K562 (cell line): ENCODE data around the gene SAFB. TPM values are rescaled to one million over a fixed set of nuclear protein-coding genes. Genes with fewer than 3 reads are reported as not detected.
A peak's percentile ranks its signal among the peaks of the same experiment; 100 is the strongest.

Experiments
- ATAC-seq: fragments of 200-7000 bp; cut with Tn5 transposase; 3 replicates; pipeline ENCODE4 v1.9.1; 2020; ENCODE audit warnings: moderate library complexity
- BruUV-seq: library from RNA; stranded (reverse); fragments of 400-500 nt; replicated peaks from 2 replicates; lab custom pipeline; 2021; lab: Mats Ljungman, UMichigan
- CTCF ChIA-PET: fragments of 300-600 bp; formaldehyde crosslinking; extraction: SDS; loops from one replicate; lab custom pipeline; 2021; ENCODE audit warnings: low intra/inter-chr PET ratio; lab: Yijun Ruan, JAX
- POLR2A ChIA-PET: fragments of 300-600, 350-650 bp; sonication (Branson Sonifier 250); formaldehyde crosslinking; extraction: SDS; loops from one replicate; lab custom pipeline; 2021; ENCODE audit warnings: antibody characterized with exemption, inconsistent platforms; lab: Yijun Ruan, JAX
- DNase-seq, 4 experiments: peaks; one replicate each; pipeline versions ENCODE4 v3.0.0 to v3.0.0-alpha.2; 2011 to 2018; ENCODE audit warnings: low spot score in 3 of 4, mixed read lengths in 3 of 4; ENCODE audit errors: extremely low read depth in 1 of 4
- FAIRE-seq: peaks from 2 replicates; lab custom pipeline; 2011; peaks lifted over from hg19 to GRCh38; lab: Jason Lieb, UNC
- H2AFZ ChIP-seq: 2 replicates; pipeline ENCODE4 v1.6.0; 2011; ENCODE audit warnings: low read depth, low read length, control low read depth, inconsistent platforms
- H3K27ac ChIP-seq: fragments of 200-600 bp; 3 replicates; pipeline ENCODE4 v1.8.0; 2011; ENCODE audit warnings: low read depth, mild to moderate bottlenecking, control low read depth, inconsistent platforms, low read length, moderate library complexity, mixed read lengths; ENCODE audit errors: extremely low read depth
- H3K27me3 ChIP-seq, 2 experiments: fragments of 300-600 bp in 1 of 2; 2 replicates in 1 of 2; 3 replicates in 1 of 2; pipeline versions ENCODE4 v1.6.0 to v1.8.0; 2011; ENCODE audit warnings: inconsistent platforms in 2 of 2, low read length in 2 of 2, mild to moderate bottlenecking in 1 of 2, mixed read lengths in 1 of 2, moderate library complexity in 1 of 2; ENCODE audit not compliant: control insufficient read depth in 2 of 2, insufficient read depth in 2 of 2
- H3K36me3 ChIP-seq: fragments of 300-600 bp; 3 replicates; pipeline ENCODE4 v1.8.0; 2011; ENCODE audit warnings: mild to moderate bottlenecking, low read length, inconsistent platforms; ENCODE audit not compliant: control insufficient read depth, insufficient read depth
- H3K4me1 ChIP-seq, 2 experiments: fragments of 200-600 bp in 1 of 2; replicated peaks in 1 of 2; 2 replicates in 1 of 2; 3 replicates in 1 of 2; pipeline versions ENCODE4 v1.5.1 to v1.8.0; 2011; ENCODE audit warnings: inconsistent platforms in 2 of 2, low read length in 2 of 2, mild to moderate bottlenecking in 1 of 2, mixed read lengths in 1 of 2, moderate library complexity in 1 of 2; ENCODE audit not compliant: control insufficient read depth in 2 of 2, insufficient read depth in 2 of 2
- H3K4me2 ChIP-seq: 2 replicates; pipeline ENCODE4 v1.6.1; 2011; ENCODE audit warnings: low read length, control low read depth, inconsistent platforms, mixed read lengths; ENCODE audit not compliant: insufficient read depth
- H3K4me3 ChIP-seq: fragments of 200-600 bp; sonication (generic), shearing (Covaris generic); 2 replicates; pipeline ENCODE4 v1.5.1; 2016; ENCODE audit warnings: control low read depth, inconsistent platforms
- H3K79me2 ChIP-seq: fragments of 200-600 bp; 3 replicates; pipeline ENCODE4 v1.8.0; 2011; ENCODE audit warnings: low read length, inconsistent platforms; ENCODE audit not compliant: control insufficient read depth, insufficient read depth
- H3K9ac ChIP-seq, 2 experiments: 2 replicates each; pipeline versions ENCODE4 v1.6.0 to v1.6.1; 2011; ENCODE audit warnings: low read depth in 2 of 2, low read length in 2 of 2, control low read depth in 1 of 2, inconsistent platforms in 1 of 2, mild to moderate bottlenecking in 1 of 2, mixed read lengths in 1 of 2; ENCODE audit not compliant: insufficient read depth in 1 of 2
- H3K9me1 ChIP-seq: one replicate; pipeline ENCODE4 v1.6.0; 2011; ENCODE audit warnings: inconsistent platforms, mild to moderate bottlenecking, low read length, moderate library complexity; ENCODE audit not compliant: control insufficient read depth, insufficient read depth
- H3K9me3 ChIP-seq: replicated peaks from 2 replicates; pipeline ENCODE4 v1.5.1; 2011; ENCODE audit warnings: low read depth, low read length, inconsistent platforms; ENCODE audit not compliant: control insufficient read depth, insufficient read depth
- H4K20me1 ChIP-seq: replicated peaks from 2 replicates; pipeline ENCODE4 v1.6.1; 2011; ENCODE audit warnings: low read length, inconsistent platforms, mixed read lengths; ENCODE audit not compliant: control insufficient read depth, insufficient read depth
- CEBPB ChIP-seq: fragments of 450-650 bp; IDR thresholded peaks from 2 replicates; pipeline ENCODE4 v1.6.1; 2016; ENCODE audit warnings: missing genetic modification characterization, missing compliant biosample characterization
- FOXO4 ChIP-seq: fragments of 450-650 bp; formaldehyde crosslinking; IDR thresholded peaks from 2 replicates; pipeline ENCODE4 v1.4.0; 2020; ENCODE audit warnings: mild to moderate bottlenecking, moderate library complexity
- HDAC6 ChIP-seq: IDR thresholded peaks from 2 replicates; pipeline ENCODE4 v1.6.1; 2012; ENCODE audit warnings: low read depth, mild to moderate bottlenecking, control low read depth, inconsistent platforms, low read length, moderate library complexity
- KDM5B ChIP-seq: fragments of 200-600 bp; sonication (generic); IDR thresholded peaks from 2 replicates; pipeline ENCODE4 v1.6.1; 2012; ENCODE audit warnings: low read depth, mild to moderate bottlenecking, moderate library complexity, low read length, control low read depth, inconsistent platforms; ENCODE audit not compliant: insufficient replicate concordance
- KLF13 ChIP-seq: fragments of 450-650 bp; IDR thresholded peaks from 2 replicates; pipeline ENCODE4 v1.6.1; 2016; ENCODE audit warnings: missing genetic modification characterization, low read depth, mild to moderate bottlenecking, missing compliant biosample characterization, moderate library complexity, borderline replicate concordance
- SMARCC2 ChIP-seq: fragments of 450-650 bp; IDR thresholded peaks from 2 replicates; pipeline ENCODE4 v1.6.1; 2017; ENCODE audit warnings: antibody characterized with exemption, moderate library complexity, mild to moderate bottlenecking, low read depth
- ZNF239 ChIP-seq: fragments of 250-450 bp; sonication (Bioruptor Pico); IDR thresholded peaks from 2 replicates; pipeline ENCODE4 v1.4.0; 2020; ENCODE audit warnings: mild to moderate bottlenecking
- ZNF639 ChIP-seq, 2 experiments: fragments of 200-800 bp in 1 of 2; sonication (Bioruptor generic) in 1 of 2; sonication (generic) in 1 of 2; formaldehyde crosslinking in 1 of 2; IDR thresholded peaks in 1 of 2; conservative IDR thresholded peaks in 1 of 2; 2 replicates each; pipeline versions ENCODE4 v1.5.0 to v1.6.1; 2016 to 2020; ENCODE audit warnings: missing compliant biosample characterization in 1 of 2, missing genetic modification characterization in 1 of 2, missing genetic modification reagents in 1 of 2
- WGBS: fragments of 100-300 bp; shearing (Covaris generic); methylation state at CpG from one replicate; pipeline ENCODE4 v1.1.6; 2016; ENCODE audit warnings: low coverage, mixed read lengths; ENCODE audit not compliant: insufficient coverage; ENCODE audit errors: missing lambda C conversion rate; 5-methylcytosine and 5-hydroxymethylcytosine counted together
- in situ Hi-C: fragments of 300-500 bp; cut with MboI; formaldehyde crosslinking; loops from 4 replicates; pipeline ENCODE4 v1.15.0; 2018; ENCODE audit warnings: inconsistent platforms, mixed read lengths
- intact Hi-C: fragments of 100-400 bp; cut with micrococcal nuclease; formaldehyde crosslinking; loops from 2 replicates; pipeline ENCODE4 v1.14.2; 2022
- polyA plus RNA-seq, 8 experiments: library from polyadenylated mRNA; depleted of rRNA in 4 of 8; stranded (reverse) in 5 of 8; unstranded in 3 of 8; fragments of >200 nt; fragmentation: Nextera tagmentation in 2 of 8; fragmentation: Illumina TruSeq in 1 of 8; extraction: Ambion mirVana in 2 of 8; extraction: Trizol in 1 of 8; gene quantifications; 2 replicates each; pipeline versions ENCODE4 v1.2.1 to v1.2.3, GENCODE V29; 2011 to 2014; ENCODE audit warnings: inconsistent platforms in 1 of 8, missing spikeins in 1 of 8
- total RNA-seq, 7 experiments: library from RNA; depleted of rRNA in 6 of 7; stranded (reverse); fragments of >200 nt in 6 of 7; fragmentation: Illumina TruSeq in 2 of 7; extraction: Trizol in 2 of 7; gene quantifications; 2 replicates each; pipeline versions ENCODE4 v1.2.1 to v1.2.3, GENCODE V29; 2011 to 2021; ENCODE audit warnings: low replicate concordance in 1 of 7

The SAFB gene
- total and polyA plus RNA-seq, 9 of the 15 experiments (the other 6 are each of a cell fraction or from before 2014, with no cell fraction given), result 1.1 to 151 (median 83.1) TPM

- Histone ChIP-seq H4K20me1 (peaks cover 35% of the 10 kb centered on the region), H3K27ac (no peak overlapping the region), H3K4me2 (no peak overlapping the region), H3K27me3 (no peaks in the 10 kb centered on the region), H3K79me2 (peaks cover 95% of the 10 kb centered on the region), H3K4me3 (no peak overlapping the region)
- ATAC-seq (no peak), DNase-seq (no peak)
- ChIA-PET CTCF (no interaction called here), POLR2A (interaction anchor here (0.9 to 1.5 kb wide), 3 partner anchors 15 to 23 kb away, joined by 3 to 6 read pairs (median 3); no protein-coding TSS in a partner anchor)
- intact Hi-C loops, result no loop called here
- TF ChIP-seq SMARCC2 (no peak), ZNF639 (CRISPR knock-in tag; conservative IDR thresholded peaks at IDR 0.05 in 1 of 2, IDR thresholded peaks at IDR 0.05 in 1 of 2) (no peak), CEBPB (tag) (peak; percentile 43; the same call in 1 of the 2 replicates)
- TF ChIP-seq, all 486 proteins: peak for 1
- BruUV-seq, result no TSS peak
- no peaks in the 10 kb centered on the region for H3K4me1 ChIP-seq
- H3K9me1 ChIP-seq, result peaks cover 8% of the 10 kb centered on the region
- no peak overlapping the region for H3K9ac ChIP-seq
- WGBS, result 100% methylated on average over 2 of the region's 2 CpGs
- peaks cover 91% of the 10 kb centered on the region for H3K36me3 ChIP-seq
- in situ Hi-C loops, result no loop called here
- H3K9me3 ChIP-seq, result no peaks in the 10 kb centered on the region
- no peak for FAIRE-seq
- H2AFZ ChIP-seq, result no peak overlapping the region
Observed at GRCh38 chr19:5642204-5642603, 19.3 kb downstream of the SAFB start.

- ChIA-PET CTCF (no interaction called here), POLR2A (interaction anchor here (0.8 to 1.1 kb wide), 3 partner anchors 22 to 40 kb away, joined by 3 read pairs; no protein-coding TSS in a partner anchor)
- H3K27ac ChIP-seq, result no peak overlapping the region
- no peaks in the 10 kb centered on the region for H3K27me3 ChIP-seq
- no peaks in the 10 kb centered on the region for H3K4me1 ChIP-seq
- BruUV-seq, result no TSS peak
- FAIRE-seq (no peak), DNase-seq (no peak), ATAC-seq (no peak)
- peaks cover 88% of the 10 kb centered on the region for H3K79me2 ChIP-seq
- H3K4me2 ChIP-seq, result no peak overlapping the region
- H3K36me3 ChIP-seq, result peaks cover 91% of the 10 kb centered on the region
- intact Hi-C loops (no loop called here), in situ Hi-C loops (no loop called here)
- H3K9ac ChIP-seq, result no peak overlapping the region
- H2AFZ ChIP-seq, result no peak overlapping the region
- H3K9me3 ChIP-seq, result no peaks in the 10 kb centered on the region
- no peak overlapping the region for H3K4me3 ChIP-seq
- WGBS, result 100% methylated on average over 4 of the region's 4 CpGs
- no peak for TF ChIP-seq ZNF239 (CRISPR knock-in tag)
- no peak for TF ChIP-seq KDM5B
- TF ChIP-seq HDAC6, result no peak
- no peak for TF ChIP-seq KLF13 (tag)
- TF ChIP-seq FOXO4 (CRISPR knock-in tag), result no peak
- peaks cover 29% of the 10 kb centered on the region for H4K20me1 ChIP-seq
- peaks cover 8% of the 10 kb centered on the region for H3K9me1 ChIP-seq
Observed at GRCh38 chr19:5643060-5643459, 20.2 kb downstream of the SAFB start.
